SU-DHL-6 (cell line): Measurements from ENCODE around the gene IL20RB.

Experiments
- EZH2phosphoT487 ChIP-seq: fragments of 200-600 bp; sonication (generic), shearing (Covaris generic); conservative IDR thresholded peaks from 2 replicates; pipeline ENCODE4 v1.6.1; 2018; ENCODE audit warnings: mild to moderate bottlenecking, antibody characterized with exemption, low read length, moderate library complexity, mixed read lengths
- TF ChIP-seq, protein P1 (sequence below): fragments of 200-600 bp; sonication (generic); IDR thresholded peaks from one replicate; pipeline ENCODE4 v1.5.1; 2017; ENCODE audit warnings: antibody characterized with exemption, mild to moderate bottlenecking, low read length, moderate library complexity; ENCODE audit not compliant: insufficient read depth, poor library complexity, severe bottlenecking

DNA sequence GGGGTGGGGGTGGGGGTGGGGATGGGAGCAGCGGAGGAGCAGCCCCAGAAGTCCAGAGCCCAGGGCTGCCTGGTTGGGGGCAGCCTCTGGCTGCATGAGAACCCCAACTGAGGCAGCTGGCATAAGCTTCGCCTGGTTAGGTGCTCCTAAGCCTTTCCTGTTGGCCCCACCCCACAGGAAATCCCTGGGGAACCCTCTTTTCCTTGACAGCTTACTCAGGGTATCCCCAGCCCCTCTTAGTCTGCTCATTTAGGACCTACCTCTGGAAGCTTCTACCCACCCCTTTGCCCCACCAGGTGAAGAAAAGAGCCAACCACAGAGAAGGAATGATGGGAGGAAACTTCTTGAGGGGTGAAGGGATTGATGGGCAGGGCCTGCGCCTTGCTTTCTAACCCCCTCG lies 53.4 kb downstream of the IL20RB start:
- TF ChIP-seq, protein P1, sequence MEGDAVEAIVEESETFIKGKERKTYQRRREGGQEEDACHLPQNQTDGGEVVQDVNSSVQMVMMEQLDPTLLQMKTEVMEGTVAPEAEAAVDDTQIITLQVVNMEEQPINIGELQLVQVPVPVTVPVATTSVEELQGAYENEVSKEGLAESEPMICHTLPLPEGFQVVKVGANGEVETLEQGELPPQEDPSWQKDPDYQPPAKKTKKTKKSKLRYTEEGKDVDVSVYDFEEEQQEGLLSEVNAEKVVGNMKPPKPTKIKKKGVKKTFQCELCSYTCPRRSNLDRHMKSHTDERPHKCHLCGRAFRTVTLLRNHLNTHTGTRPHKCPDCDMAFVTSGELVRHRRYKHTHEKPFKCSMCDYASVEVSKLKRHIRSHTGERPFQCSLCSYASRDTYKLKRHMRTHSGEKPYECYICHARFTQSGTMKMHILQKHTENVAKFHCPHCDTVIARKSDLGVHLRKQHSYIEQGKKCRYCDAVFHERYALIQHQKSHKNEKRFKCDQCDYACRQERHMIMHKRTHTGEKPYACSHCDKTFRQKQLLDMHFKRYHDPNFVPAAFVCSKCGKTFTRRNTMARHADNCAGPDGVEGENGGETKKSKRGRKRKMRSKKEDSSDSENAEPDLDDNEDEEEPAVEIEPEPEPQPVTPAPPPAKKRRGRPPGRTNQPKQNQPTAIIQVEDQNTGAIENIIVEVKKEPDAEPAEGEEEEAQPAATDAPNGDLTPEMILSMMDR = no peak
- no peak for TF ChIP-seq EZH2phosphoT487
